GM18909 (cell line): ENCODE data around the gene SEC22C.

ENCODE experiments used
- ATAC-seq: cut with Tn5 transposase; IDR thresholded peaks from one replicate; pipeline ENCODE4 v1.9.1; 2021; ENCODE audit warnings: mild to moderate bottlenecking; ENCODE audit not compliant: unreplicated experiment, poor library complexity

SEC22C gene

GRCh38 chr3:42539871-42540714, 41.7 kb downstream of the SEC22C start:
- ATAC-seq: no peak

DNA sequence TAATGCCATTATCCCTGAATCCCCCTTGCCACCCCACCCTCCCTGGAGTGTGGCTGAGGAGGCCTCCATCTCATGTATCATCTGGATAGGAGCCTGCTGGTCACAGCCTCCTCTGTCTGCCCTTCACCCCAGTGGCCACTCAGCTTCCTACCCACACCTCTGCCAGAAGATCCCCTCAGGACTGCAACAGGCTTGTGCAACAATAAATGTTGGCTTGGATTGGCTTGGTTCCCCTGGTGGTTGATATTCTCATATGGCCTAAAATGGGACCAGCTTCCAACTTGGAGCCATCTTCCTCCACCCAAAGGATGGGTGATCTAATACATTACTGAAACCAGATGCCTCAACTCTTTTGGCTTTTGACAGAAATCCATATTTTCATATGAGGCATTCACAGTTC, 44.4 kb downstream of the SEC22C start:
- ATAC-seq: no peak

GRCh38 chr3:42535981-42536784, 45.6 kb downstream of the SEC22C start:
- no peak for ATAC-seq

- no peak for ATAC-seq
Measured at GRCh38 chr3:42533161-42533897, 48.4 kb downstream of the SEC22C start.

- no peak for ATAC-seq
Measured at GRCh38 chr3:42532229-42532628, 49.5 kb downstream of the SEC22C start.

- no peak for ATAC-seq
Measured at GRCh38 chr3:42531470-42531869, 50.3 kb downstream of the SEC22C start.

DNA sequence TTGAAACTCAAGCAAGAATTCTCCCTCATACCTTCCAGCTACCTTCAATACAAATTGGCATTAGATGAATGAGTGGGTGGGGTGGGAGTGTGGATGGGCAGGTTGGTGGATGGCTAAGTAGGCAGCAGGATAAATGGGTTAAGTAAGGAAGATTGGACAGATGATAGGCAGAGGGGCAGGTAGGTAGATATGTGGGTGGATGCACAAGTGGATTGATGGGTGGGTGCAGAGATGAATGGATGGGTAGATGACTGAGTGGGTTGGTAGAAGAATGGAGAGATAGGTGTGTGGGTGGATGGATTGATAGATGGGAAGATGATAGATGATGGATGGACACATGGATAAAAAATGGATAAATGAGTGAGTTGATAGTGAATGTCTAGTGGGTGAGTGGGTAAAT, 51.7 kb downstream of the SEC22C start:
- no peak for ATAC-seq

DNA sequence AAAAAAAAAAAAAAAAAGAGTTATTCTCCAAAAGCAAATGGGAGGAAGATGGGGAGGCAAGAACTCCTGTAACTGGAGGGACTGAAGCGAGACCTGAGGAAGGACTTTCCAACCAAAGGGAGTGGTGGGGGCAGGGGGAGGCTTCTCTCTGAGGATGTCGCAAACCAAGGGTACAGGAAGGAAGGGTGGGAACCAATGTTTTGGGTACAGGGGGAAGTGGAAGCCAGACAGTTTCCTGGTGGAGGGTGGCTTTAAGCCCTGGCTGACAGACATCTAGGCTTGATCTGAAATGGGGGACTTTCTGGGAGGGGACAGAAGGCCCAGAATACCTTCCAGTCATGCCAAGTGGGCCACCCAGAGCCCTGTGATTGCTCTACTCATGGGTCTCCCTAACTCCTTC, 52.3 kb downstream of the SEC22C start:
- ATAC-seq: no peak

GRCh38 chr3:42527368-42527917, 54.3 kb downstream of the SEC22C start:
- no peak for ATAC-seq

DNA sequence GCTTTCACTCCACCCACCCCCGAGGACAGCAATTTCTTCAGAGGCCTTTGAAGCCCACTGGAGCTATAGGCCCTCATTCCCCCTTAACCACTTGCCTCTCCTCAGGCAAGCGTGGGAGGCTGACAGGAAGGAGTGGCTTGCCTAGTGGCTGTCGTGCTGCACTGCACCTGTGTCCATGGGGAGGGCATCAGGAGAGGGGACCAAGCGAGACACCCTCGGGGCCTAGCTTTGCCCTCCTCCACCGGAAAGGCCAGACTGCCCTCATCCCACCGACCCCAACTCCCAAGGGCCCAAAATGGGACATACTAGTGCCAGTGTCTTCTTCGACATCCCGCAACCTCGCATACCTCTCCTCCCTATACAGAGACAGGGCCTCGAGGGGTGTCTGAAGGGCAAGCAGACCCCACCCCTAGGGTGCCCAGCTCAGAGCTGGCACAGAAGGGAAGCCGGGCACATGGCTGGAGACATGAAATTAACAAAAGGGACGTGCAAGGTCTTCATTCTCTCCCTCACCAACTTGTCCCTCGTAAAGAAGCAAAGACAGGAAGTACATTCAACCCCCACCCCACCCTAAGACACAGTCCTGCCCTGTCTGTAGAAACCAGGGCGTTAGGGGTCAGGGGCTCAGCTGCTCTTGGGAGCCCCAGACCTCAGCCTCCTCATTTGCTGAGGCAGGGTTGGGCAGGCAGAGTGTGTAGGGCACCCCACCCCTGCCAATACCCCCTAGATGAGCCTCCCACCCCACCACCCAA, 55.0 kb downstream of the SEC22C start:
- ATAC-seq: no peak

DNA sequence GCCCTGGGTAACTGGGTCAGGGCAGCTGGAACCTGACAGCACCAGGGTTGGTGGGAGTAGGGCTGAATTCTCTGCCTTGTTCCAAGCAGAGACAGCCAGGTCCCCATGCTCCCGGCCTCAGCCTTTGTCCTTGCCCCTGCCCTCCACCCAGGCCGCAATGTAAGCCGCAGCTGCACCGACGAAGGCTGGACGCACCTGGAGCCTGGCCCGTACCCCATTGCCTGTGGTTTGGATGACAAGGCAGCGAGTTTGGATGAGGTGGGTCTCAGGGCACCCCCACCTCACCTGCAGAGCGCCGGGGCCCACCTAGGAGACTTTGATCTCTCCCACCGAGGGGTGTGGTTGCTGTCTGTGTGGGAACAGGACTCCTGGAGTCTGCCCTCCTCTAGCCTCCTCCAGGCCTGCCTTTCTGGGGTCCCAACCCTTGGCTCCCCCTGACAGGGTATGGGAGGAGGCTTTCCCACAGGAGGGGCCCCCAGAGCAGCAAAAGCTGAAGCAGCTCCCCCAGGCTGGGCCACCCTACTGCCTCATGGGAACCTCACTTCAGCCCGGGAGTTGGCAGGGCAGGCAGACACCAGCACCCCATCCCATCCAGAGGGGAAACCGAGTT, 55.9 kb downstream of the SEC22C start:
- no peak for ATAC-seq

DNA sequence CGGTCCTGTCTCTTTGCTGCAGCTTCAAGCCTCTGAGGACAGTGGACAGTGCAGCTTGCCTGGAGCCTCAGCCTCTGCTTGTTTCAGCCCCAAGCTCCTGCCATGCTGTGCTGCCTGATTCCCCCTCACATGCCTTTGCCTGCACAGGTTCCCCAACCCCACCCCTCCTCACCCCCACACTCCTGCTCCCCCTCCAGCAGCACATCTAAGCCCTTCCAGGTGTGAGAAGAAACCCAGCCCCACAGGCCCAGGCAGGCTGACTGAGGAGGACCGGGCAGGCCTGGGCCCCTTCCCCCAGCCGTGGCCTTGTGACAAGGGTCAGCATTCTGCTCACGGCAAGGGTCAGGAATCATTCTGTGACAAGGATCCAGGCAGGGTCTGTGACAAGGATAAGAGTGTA, 56.6 kb downstream of the SEC22C start:
- ATAC-seq: no peak

DNA sequence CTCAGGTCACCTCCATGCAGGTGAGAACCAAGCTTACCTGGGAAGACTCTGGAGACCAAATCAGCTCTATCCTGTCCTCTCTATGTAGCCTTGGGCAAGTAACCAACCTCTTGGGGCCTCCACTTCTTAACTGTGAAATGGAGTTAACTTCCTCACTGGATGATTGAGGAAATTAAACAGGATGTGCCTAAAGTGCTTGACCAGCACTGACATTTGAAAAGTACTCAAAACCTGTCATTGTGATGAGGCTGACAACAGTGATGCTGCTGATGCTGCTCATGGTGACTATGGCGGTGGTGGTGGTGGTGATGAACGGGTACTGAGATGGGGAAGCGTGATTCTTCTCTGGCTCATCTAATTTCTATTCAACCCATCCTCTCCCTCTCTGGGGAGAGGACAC, 57.0 kb downstream of the SEC22C start:
- no peak for ATAC-seq

DNA sequence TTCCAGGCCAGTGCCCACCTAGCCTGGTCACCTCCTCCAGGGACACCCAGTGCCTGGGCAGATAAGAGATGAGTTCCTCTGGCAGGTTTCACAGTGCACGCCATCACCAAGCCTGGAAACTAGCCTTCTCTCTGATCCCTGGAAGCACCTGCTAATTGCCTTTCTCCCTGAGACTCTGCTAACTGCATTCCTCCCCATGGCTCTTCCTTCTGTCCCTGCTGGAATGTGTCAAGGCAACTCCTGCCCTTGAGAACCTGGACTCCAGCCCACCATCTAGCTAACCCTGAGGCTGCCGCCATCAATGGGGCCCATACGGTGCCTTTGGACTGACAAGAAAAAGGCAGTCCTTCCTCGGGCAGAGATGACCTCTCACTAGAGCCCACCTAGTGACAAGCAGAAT, 60.9 kb downstream of the SEC22C start:
- ATAC-seq: no peak

DNA sequence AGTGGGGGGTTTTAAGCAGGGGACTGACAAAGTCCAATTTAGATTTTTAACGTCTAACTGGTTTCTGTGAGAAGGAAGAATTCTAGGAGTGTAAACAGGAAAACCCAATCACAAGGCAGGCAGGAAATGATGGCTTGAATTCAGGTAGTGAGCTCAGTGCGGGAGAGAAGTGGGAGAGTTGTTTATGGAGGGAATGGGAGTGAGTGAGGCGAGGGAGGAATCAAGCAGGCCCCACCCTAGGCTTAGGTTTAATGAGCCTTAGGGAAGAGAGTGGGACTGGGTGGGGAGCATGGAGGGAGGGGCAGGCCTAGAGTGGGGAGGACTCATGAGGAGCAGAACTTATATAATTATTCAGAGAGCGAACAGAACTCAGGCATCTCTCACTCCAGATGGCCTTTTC, 61.4 kb downstream of the SEC22C start:
- no peak for ATAC-seq

DNA sequence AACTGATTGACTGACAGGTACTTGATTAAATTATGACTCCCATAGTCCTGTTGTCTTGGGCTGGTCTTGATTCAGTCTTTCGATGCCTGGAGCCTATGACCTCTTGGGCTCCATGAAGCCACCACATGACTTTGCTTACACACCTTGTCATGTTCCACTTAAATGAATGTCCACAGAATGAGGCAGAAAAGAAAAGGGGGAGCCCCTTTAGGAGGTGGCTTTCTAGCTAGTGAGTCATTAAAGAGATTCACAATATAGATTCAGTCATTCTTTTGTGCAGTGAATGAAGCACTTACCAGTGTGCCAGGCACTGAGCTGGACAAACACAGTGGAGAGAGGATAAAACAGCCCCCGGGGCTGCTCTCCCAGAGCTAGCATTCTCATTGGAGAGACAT, 62.2 kb downstream of the SEC22C start:
- no peak for ATAC-seq

- ATAC-seq: no peak
Measured at GRCh38 chr3:42518800-42519567, 62.8 kb downstream of the SEC22C start.

DNA sequence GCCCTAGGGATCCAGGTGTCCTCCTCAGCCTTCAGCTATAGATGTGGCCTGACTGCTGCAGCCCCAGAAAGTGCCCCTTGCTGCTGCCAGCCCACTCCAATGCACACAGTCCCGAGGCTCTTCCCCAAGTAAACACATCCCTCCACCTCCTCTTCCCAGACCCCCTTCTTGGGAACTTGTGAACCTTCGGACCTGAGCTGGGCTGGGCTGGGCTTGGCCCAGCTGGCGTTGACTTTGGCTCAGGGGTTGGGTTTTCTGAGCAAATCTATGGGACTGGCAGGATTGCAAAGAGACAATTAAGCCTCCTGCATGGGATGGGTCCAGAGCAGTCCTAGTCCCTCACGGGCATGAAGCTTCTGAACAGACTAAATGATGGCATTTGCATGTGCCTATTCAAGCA, 64.7 kb downstream of the SEC22C start:
- ATAC-seq: no peak

GRCh38 chr3:42516443-42516842, 65.3 kb downstream of the SEC22C start:
- no peak for ATAC-seq
